HG02798 (cell line): ENCODE data around the gene LOXL4.

Experiments
- ATAC-seq: cut with Tn5 transposase; IDR thresholded peaks from one replicate; pipeline ENCODE4 v1.9.1; 2021; ENCODE audit warnings: mild to moderate bottlenecking; ENCODE audit not compliant: unreplicated experiment, poor library complexity

Gene LOXL4

DNA sequence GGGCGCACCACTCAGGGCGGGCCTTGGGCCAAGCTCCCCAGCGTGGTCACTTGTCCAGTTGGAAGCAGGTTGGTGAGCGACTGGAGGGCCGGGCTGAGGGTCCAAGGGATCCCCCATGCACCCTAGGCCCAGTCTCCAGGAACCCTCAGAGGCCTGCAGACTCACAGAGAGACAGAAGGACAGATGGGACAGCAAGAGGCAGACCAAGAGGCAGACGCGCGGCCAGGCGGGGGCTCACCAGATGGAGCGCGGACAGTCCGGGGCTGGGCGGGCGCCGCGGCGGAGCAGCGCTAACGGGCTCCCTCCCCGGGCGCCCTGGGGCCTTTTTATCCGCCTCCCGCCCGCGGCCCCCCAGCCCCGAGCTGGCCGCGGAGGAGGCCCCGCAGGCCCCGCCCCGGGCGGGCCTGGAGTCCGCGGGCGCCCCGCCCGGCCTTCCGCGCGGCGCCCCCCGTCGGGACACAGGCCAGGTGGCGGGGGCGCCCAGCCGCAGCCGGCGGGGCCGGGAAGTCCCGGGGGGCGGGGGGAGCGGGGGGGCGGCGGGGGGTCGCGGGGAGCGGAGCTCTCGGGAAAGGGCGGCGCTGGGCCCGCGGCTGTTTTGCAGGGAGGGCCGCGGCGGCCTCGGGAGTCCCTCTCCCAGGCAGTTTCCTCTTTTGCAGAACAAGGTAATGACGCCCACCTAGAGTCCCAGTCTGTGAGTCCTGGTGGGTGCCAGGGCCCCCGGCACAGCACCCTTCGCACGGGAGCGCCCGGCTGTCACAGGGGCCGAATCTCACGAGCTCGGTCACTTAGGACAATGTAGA, at the start of gene LOXL4:
Gene LOXL4, minus strand, starts transcription at position 301 of the 800 bp plus-strand sequence. CDS start 5,175 bp downstream, outside the sequence.
- ATAC-seq, result no peak

GRCh38 chr10:98316661-98317060, 48.7 kb upstream of the LOXL4 start:
- no peak for ATAC-seq

GRCh38 chr10:98316170-98316569, 48.2 kb upstream of the LOXL4 start:
- ATAC-seq, result no peak

GRCh38 chr10:98314532-98315284, 46.7 kb upstream of the LOXL4 start:
- ATAC-seq, result no peak

DNA sequence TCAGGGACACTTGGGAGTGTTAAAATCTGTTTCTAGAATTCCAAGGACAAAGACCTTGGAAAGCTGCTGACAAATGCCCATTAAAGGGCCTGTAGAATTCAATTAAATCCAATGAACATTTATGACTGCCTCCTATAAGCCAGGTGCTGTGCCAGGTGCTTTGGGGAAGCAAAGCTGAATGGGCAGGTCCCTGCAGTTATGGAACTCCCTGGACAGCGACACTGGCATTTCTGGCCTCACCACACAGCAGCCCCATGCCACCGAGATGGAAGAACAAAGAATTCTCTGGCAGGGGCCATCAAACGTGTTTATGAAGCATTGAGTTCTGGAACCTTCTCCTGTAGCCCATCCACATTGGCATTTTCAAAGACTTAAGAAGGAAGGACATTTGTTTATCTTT, 45.6 kb upstream of the LOXL4 start:
- ATAC-seq, result no peak

DNA sequence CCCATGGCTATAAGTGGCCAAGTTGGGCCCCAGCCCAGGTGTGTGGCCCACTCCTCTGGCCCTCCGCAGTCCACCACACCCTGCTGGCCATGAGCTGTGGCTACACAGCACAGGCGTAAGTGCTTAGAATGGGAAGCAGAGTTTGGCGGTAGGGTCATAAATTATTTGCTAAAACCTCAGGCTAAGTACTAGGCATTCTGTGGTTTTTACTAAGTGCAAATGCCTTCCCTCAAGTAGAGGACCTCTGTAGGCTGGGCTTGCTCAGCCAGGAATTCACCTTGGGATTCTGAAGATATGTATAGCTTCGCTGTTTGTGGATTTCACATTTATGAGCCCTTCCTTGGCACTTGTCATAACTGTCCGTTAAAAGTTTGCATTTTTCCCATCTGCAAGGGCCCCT, 44.8 kb upstream of the LOXL4 start:
- ATAC-seq, result no peak

- ATAC-seq, result no peak
These were observed 44.4 kb upstream of the LOXL4 start for GRCh38 chr10:98312349-98312748.

DNA sequence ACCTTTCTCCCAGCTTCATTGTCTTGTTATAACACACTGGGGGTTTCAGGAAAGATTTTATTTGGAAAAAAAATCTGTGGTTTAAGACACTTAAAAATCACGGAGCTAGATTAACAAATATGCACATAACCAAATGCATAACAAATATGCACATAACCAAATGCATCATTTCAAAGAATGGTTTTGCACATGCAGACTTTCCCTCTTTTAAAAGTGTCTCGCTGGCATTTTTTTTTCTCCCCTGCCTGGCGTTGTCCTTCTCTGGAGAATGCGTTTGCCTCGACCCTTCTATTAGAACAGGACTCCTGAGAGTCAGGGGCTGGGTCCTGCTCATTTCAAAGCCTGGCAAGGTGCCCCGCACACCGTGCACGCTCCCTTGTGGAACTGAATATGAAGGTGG, 42.7 kb upstream of the LOXL4 start:
- no peak for ATAC-seq

DNA sequence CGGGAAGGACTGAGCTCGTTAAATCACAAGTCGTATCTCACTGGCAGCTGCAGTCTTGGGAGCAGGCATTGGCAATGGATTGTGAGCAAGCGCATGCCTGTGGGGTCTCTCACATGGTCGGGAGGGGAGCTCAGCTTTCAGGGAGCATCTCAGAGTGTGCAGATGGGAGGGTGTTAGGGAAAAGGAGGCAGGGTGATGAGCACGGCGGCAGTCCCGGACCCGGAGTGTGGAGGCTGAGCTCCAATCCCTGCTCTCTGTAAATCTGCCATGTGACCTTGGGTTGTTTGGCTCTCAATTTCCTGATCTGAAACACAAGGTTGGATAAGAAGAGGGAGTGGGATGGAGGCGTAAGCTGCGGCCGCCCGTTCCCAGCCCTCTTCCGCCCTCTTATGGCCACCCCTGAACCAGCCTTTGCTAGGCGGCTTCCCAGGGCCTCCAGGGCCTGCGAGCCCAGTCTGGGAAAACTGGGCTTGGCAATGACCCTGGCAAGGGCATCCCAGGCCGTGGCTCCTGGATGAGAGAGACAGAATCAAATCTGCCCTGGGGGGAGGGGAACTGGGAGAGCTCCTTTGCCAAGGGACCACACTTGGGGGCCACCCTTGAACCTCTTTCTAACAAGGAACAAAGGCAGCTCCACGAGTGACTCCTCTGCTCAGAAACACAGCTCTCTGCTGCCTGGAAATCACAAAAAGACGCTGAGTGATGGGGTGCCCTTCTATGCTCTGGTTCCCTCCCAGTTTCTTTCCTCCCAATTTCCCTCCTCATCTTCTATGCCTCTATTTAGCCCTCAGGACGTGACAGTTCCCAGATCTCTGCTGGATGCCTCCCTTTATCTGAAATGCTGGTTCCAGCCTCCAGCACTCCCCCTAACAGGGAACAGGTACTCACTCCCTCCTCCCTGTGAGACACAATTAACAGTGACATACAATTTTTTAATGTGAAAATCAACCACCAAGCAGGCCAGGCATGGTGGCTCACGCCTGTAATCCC, 41.7 kb upstream of the LOXL4 start:
- ATAC-seq, result no peak

DNA sequence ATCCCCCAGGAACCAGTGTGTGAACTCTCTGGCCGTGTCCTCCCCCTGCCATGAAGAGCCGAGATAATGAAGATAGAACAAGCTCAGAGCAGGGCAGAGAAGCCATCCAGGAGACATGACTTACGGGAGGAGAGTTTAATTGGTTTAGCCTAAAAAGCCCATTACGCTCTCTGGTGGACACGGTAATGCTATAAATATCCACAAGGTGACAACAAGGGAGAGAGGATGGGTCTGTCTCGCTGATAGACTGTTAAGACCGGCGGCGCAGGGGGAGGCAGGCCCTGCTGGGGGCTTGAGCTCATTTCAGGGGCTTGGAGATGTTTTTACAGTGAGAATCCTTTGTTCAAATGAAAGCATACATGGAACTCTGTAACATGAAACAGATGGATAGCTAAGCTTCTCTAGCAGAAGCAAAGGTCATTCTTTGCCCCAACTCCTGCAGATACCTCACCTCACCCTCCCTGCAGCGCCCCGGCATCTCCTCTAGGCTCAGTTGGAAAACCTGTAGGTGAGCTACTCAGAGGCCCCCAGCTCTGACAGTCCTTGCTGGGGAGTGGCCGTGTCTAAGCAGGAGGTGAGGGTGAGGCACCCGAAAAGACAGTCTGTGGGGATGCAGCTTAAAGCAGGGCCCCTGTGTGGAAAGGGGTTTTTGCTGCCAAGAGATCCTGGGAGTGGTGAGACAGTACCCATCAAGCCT, 40.8 kb upstream of the LOXL4 start:
- no peak for ATAC-seq

DNA sequence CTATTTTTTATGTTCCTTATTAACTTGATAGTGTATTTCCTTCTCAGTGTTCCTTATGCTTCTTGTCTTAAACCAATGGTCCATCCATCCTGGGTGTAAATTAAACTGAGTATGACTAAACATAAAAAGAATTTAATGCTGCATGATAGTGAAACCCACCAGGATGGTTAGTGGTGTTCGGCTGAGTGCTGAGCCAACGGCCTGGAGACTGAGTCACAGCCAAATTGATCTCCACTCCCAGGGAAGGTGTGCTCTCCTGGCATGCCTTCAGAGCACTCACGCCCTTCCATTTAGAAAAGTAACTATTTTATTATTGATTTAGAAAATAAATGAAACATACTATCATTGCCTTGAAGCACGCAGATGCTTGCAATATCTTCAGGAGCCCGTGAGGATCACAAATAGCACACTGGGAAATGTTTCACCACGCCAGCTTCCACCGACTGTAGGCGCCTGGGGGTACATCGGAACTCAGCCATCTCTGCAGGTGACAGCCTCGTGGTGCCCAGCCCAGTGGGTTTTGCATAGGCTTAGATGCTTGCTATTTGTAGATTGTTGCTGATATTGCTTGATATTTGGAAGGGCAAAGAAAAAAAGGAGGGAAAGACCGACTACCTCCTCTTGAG, 40.0 kb upstream of the LOXL4 start:
- no peak for ATAC-seq

GRCh38 chr10:98306501-98306900, 38.5 kb upstream of the LOXL4 start:
- ATAC-seq, result no peak

GRCh38 chr10:98303569-98303968, 35.6 kb upstream of the LOXL4 start:
- ATAC-seq, result no peak

DNA sequence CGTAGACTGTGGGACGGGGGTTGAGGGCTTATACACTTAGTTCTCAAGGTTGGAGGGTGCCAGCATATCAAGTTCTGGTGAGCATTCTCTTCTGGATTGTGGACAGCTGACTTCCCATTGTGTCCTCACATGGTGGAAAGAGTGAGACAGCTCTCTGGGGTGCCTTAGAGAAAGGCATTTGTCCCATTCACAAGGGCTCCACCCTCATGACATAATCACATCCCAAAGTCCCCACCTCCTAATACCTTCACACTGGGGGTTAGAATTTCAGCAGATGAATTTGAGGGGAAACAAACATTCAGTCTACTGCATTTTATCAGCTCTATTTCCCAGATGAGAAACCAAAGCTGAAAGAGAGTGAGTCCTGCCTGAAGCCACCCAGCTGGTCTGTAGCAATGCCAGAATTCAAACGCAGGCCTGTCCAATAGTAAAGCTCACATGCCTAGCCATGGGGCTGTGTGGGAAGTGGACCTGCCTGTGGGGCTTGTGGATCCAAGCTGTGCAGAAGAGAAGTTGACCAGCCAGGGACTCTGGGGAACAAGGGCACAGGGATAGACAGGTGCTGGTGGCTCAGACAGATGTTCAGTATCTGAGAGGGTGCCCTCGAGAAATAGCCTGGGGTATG, 34.9 kb upstream of the LOXL4 start:
- no peak for ATAC-seq

DNA sequence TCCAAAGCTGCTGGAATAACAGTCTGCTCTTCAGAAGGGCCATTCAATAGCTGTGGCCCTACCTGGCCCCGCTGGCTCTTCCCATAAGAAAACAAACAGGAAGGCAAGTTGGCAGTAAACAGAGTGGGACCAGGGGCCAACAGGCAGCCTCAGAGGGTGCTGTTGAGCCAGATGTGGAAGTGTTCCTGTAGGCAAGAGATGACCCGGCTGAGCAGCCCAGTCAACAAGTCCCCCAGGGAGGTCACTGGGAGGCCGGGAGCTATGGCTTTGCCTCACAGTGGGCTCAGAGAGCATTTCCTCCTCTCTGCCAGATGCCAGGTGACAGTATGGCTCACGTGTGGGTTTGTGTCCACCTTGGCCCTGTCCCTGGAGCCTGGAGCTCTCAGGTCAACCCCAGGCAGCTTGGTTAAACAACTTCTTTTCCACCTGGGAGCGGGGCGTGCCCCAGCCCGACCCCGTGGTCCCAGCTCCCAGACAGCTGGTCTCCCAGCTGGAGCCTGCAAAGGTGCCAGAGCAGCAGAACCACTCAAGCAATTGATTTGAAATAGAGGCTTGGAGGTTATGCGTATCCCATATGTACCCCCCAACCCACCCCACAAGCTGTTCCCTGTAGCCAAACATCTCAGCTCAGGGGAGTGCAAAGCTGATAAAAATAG, 33.8 kb upstream of the LOXL4 start:
- no peak for ATAC-seq

GRCh38 chr10:98300526-98301229, 32.7 kb upstream of the LOXL4 start:
- ATAC-seq, result no peak

DNA sequence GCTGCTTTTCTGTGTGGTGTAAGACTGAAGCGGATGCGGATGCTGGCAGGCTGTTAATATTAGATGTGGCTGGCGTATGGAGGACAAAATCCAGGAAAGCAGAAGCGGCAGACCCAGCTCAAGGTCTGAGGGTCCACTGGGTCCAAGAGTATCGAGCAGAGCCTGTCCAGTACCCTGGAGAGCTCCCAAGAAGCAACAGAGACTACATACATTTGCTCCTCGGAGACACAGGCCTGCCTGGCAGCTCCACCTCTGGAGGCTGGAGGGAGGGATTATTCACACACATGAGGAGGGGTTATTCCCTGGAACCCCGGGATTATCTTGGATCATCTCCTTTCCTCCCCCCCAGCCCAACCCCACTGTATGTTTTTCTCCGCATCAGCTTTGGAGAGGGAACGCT, 31.3 kb upstream of the LOXL4 start:
- no peak for ATAC-seq

- no peak for ATAC-seq
These were observed 28.5 kb upstream of the LOXL4 start for GRCh38 chr10:98296524-98296923.
